ENCODE measurements around the gene URB2.

- TF ChIP-seq, protein P1, sequence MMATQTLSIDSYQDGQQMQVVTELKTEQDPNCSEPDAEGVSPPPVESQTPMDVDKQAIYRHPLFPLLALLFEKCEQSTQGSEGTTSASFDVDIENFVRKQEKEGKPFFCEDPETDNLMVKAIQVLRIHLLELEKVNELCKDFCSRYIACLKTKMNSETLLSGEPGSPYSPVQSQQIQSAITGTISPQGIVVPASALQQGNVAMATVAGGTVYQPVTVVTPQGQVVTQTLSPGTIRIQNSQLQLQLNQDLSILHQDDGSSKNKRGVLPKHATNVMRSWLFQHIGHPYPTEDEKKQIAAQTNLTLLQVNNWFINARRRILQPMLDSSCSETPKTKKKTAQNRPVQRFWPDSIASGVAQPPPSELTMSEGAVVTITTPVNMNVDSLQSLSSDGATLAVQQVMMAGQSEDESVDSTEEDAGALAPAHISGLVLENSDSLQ (IDR thresholded peaks at IDR 0.05) = no peak
- TF ChIP-seq ELF4 (IDR thresholded peaks at IDR 0.05) = no peak
- no peak for TF ChIP-seq BHLHE40 (IDR thresholded peaks at IDR 0.05; ENCODE audit: borderline replicate concordance)
- TF ChIP-seq CTBP1 (IDR thresholded peaks at IDR 0.05; ENCODE audit: borderline replicate concordance) = no peak
- TF ChIP-seq FOXA1 (IDR thresholded peaks at IDR 0.05) = no peak
Measured at GRCh38 chr1:229629261-229629660, 3.2 kb downstream of the URB2 start.

Measured in HEK293T (cell line).